Measurements from ENCODE around the gene MCTP1.

DNA sequence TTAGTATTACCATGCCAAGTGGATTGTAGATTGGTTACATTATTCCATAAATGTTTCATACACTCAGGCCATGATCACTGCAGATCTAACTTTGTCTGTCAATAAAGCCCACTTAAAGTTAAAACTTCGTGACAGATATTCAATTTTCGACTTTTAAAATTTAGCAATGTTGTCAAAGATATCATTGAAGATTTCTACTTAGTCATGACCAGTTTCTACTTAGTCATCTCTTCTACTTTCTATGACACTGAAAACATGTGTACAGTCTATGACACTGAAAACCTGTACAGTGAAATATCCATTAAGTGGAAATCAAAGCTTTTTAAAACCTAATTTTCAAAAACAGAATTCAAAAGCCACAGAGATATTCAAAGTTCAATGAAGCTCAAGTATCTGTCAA lies 258.2 kb downstream of the MCTP1 start:
- TF ChIP-seq CTCF (IDR thresholded peaks at IDR 0.05) (no peak), POLR2AphosphoS5 (IDR thresholded peaks at IDR 0.05) (no peak), EP300 (IDR thresholded peaks at IDR 0.05; ENCODE audit: low read depth) (no peak)

Measured in transverse colon (tissue), 4 donors.